OCI-LY1 (cell line): ENCODE measurements around the gene POLE3.

ENCODE experiments used
- EZH2 ChIP-seq: fragments of 200-600 bp; sonication (generic), shearing (Covaris generic); IDR thresholded peaks from 2 replicates; pipeline ENCODE4 v1.8.0; 2017; ENCODE audit warnings: borderline replicate concordance, mixed run types, mild to moderate bottlenecking, antibody characterized with exemption, low read length, moderate library complexity, mixed read lengths
- TF ChIP-seq, protein P1 (sequence below): fragments of 200-600 bp; sonication (generic), shearing (Covaris generic); IDR thresholded peaks from 2 replicates; pipeline ENCODE4 v1.5.1; 2017; ENCODE audit warnings: mild to moderate bottlenecking, antibody characterized with exemption, low read length, moderate library complexity, mixed read lengths

DNA sequence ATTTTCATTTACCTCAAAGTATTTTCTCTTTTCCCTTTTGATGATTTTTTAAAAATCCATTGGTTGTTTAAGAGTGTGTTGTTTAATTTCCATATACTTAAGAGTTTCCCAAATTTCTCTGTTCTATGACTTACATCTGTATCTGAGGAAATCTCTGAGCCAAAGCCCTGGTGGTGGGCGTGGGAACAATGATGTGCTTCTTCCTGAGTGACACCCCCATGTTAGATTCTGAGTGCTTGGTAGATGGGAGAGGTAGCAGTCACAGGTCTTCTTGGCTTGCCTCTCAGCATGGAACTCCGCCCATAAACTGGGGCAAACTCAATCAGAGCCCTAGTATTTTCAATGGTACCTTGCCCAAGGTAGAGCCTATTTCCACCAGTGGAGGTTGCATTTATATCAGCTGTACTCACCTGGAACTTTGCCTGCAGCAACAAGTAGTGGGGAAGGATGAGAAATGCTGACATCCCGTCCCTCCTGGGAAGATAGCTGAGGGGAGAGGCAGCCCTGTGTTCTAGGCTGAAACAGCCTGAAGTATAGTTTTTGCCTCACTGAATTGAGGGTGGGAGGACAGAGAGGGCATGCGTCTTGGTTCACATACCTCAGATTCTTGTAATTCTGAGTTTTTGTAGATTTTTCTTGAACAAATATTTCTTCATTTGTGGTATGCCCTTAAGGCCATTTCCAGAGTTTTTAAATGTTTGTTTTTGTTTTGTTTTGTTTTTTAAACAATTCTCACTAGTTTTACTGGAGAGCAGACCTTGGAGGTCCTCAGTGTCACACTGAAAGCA lies 26.4 kb upstream of the POLE3 start:
- TF ChIP-seq, protein P1, sequence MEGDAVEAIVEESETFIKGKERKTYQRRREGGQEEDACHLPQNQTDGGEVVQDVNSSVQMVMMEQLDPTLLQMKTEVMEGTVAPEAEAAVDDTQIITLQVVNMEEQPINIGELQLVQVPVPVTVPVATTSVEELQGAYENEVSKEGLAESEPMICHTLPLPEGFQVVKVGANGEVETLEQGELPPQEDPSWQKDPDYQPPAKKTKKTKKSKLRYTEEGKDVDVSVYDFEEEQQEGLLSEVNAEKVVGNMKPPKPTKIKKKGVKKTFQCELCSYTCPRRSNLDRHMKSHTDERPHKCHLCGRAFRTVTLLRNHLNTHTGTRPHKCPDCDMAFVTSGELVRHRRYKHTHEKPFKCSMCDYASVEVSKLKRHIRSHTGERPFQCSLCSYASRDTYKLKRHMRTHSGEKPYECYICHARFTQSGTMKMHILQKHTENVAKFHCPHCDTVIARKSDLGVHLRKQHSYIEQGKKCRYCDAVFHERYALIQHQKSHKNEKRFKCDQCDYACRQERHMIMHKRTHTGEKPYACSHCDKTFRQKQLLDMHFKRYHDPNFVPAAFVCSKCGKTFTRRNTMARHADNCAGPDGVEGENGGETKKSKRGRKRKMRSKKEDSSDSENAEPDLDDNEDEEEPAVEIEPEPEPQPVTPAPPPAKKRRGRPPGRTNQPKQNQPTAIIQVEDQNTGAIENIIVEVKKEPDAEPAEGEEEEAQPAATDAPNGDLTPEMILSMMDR: no peak
- TF ChIP-seq EZH2: no peak
